LNCAP (cell line): ENCODE measurements around the gene C17orf50.

Experiments used
- TF ChIP-seq, protein P1 (sequence below): fragments of 450-650 bp; IDR thresholded peaks from 2 replicates; pipeline ENCODE4 v1.5.1; 2017; ENCODE audit warnings: mild to moderate bottlenecking

C17orf50 gene

DNA sequence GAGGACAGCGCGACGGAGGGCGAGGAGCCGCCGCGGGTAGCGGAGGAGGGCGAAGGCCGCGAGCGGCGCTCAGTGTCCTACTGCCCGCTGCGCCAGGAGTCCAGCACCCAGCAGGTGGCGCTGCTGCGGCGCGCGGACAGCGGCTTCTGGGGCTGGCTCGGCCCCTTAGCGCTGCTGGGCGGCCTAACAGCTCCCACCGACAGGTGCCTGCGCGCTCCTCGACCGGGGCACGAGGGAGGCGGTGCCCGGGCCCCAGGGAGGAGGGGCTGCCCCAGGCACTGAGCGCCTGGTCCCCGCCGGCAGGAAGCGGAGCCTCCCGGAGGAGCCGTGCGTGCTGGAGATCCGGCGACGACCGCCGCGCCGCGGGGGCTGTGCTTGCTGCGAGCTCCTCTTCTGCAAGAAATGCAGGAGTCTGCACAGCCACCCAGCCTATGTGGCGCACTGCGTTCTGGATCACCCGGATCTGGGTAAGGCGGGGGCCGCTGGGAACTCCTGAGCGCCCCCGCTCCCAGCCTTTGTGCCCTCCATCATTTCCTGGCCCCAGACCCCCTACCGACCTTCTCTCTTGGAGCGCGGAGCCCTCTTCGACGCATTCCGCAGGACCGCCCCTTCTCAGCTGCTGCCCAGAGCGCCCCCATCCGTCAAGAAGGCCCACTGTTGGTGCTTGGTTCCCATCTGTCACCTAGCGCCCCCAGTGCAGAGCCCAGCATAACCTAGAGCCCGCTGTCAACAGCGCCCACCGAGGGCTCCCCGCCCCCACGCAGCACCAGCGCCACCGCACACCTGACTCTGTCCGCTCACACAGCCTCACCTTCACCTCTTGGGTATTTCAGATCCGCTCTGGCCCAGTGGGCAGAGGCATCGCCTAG, 3.7 kb downstream of the C17orf50 start:
- TF ChIP-seq, protein P1, sequence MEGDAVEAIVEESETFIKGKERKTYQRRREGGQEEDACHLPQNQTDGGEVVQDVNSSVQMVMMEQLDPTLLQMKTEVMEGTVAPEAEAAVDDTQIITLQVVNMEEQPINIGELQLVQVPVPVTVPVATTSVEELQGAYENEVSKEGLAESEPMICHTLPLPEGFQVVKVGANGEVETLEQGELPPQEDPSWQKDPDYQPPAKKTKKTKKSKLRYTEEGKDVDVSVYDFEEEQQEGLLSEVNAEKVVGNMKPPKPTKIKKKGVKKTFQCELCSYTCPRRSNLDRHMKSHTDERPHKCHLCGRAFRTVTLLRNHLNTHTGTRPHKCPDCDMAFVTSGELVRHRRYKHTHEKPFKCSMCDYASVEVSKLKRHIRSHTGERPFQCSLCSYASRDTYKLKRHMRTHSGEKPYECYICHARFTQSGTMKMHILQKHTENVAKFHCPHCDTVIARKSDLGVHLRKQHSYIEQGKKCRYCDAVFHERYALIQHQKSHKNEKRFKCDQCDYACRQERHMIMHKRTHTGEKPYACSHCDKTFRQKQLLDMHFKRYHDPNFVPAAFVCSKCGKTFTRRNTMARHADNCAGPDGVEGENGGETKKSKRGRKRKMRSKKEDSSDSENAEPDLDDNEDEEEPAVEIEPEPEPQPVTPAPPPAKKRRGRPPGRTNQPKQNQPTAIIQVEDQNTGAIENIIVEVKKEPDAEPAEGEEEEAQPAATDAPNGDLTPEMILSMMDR = peak; percentile 93

DNA sequence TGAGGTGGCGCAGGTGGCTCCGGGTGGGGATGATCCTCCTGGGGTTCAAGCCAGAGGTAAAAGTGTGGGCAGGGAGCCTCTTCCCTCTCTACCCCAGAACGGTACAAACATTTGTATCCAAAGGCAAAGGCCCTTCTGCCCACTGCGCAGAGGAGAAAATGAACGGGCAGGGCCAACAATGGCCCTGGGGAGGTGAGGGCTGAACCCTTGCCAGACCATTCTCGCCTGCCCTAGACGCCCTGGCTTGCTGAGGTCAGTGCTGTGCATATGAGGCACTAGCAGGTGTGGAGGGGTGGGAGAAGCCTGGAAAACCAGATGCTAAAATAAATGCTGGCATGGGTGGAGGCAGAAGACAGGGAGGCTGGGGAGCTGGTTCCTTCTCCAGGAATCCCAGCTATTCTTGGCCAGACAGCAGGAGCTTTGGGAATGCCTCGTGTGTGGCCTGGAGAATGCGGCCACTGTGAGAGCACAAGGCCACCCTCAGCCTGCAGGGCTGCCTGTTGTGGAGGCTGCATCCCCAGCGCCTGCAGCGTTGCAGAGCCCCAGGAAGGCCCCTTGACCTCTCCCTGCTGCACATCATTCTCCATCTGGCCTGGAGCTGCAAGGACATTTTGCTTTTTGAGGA, 4.5 kb downstream of the C17orf50 start:
- TF ChIP-seq, protein P1 = no peak

GRCh38 chr17:35765756-35766488, 5.2 kb downstream of the C17orf50 start:
- TF ChIP-seq, protein P1 = no peak

- TF ChIP-seq, protein P1 = no peak
Measured at GRCh38 chr17:35766489-35766877, 5.8 kb downstream of the C17orf50 start.

DNA sequence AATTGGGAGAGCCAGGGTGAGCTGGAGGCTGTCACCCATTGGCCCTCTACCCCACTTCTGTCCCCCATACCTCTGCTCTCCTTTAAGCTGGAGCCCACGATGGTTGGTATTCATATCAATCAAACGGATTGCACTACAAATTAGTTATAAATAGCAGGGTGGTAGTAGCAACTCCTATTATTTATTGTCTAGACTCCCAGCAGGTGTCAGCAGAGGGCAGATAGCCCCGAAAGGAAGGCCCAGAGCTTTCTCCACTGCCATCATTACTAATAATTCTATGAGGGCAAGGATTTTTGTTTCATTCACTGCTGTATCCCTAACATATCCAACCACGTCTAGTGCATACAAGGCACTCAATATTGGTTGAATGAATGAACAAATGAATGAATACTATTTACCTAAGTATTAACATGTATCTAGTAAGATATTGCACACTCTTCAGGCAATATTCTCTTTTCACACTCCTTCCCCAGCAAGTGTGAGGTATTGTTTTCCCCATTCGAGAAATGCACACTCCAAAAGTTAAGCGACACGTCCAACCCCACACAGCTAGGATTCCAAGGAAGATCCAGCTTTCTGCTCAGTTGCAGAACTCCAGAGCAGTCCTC, 6.3 kb downstream of the C17orf50 start:
- TF ChIP-seq, protein P1 = peak; percentile 60

- TF ChIP-seq, protein P1 = no peak
Measured at GRCh38 chr17:35768797-35769196, 8.1 kb downstream of the C17orf50 start.

DNA sequence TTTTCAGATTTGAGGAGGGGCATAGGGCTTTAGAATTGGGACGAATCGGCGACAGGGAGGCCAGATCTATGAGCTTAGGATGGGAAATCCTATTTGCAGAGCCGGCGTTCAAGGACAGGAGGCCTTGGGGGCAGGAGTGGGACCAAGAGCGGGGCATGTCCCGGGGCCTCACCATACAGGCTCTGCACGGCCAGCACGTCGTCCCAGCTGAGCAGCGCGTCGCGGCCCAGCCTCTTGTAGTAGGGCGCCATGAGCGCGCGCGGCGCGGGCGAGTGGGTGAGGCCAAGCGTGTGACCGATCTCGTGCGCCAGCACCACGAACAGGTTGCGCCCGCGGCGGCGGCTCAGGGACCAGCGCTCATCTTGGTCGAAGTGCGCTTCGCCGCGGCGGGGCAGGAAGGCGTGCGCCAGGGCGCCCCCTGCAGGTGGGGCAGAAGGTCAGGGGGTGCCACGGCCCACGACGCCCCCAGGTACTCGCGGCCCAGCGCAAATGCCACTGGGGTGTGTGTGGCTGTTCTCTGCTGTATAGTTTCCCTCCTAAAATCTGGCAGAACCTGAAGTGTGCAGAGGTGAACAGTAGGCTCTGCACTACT, 9.3 kb downstream of the C17orf50 start:
- TF ChIP-seq, protein P1 = peak; percentile 64
